Measurements from ENCODE around the gene IBSP.

IBSP gene

DNA sequence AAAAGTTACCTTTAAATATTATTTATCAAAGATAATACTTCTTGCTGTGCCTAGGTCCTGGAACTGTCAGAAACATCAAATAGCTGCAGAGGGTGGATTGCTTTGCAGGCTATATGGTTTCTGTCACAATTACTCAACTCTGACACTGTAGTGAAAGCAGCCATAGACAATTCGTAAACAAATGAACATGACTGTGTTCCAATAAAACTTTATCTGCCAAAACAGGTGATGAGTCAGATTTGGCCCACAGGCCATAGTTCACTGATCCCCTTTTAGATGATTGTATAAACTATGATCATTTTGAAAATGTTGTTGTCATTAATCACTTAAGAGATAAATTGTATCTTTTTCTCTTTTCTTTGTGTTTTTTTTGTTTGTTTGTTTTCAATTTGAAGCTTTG, 25.0 kb downstream of the IBSP start:
- no peak for TF ChIP-seq SIN3A (IDR thresholded peaks at IDR 0.05; ENCODE audit: borderline replicate concordance, insufficient read depth, low read length)
- TF ChIP-seq FOXP2 (optimal IDR thresholded peaks at IDR 0.05; ENCODE audit: borderline replicate concordance, extremely low read depth, extremely low read length, insufficient read depth), result no peak
- no peak for TF ChIP-seq POLR2AphosphoS5 (IDR thresholded peaks at IDR 0.05; ENCODE audit: low read depth, low read length)
- TF ChIP-seq TAF1 (IDR thresholded peaks at IDR 0.05; ENCODE audit: borderline replicate concordance, insufficient read depth, low read length), result no peak
- TF ChIP-seq, protein P1, sequence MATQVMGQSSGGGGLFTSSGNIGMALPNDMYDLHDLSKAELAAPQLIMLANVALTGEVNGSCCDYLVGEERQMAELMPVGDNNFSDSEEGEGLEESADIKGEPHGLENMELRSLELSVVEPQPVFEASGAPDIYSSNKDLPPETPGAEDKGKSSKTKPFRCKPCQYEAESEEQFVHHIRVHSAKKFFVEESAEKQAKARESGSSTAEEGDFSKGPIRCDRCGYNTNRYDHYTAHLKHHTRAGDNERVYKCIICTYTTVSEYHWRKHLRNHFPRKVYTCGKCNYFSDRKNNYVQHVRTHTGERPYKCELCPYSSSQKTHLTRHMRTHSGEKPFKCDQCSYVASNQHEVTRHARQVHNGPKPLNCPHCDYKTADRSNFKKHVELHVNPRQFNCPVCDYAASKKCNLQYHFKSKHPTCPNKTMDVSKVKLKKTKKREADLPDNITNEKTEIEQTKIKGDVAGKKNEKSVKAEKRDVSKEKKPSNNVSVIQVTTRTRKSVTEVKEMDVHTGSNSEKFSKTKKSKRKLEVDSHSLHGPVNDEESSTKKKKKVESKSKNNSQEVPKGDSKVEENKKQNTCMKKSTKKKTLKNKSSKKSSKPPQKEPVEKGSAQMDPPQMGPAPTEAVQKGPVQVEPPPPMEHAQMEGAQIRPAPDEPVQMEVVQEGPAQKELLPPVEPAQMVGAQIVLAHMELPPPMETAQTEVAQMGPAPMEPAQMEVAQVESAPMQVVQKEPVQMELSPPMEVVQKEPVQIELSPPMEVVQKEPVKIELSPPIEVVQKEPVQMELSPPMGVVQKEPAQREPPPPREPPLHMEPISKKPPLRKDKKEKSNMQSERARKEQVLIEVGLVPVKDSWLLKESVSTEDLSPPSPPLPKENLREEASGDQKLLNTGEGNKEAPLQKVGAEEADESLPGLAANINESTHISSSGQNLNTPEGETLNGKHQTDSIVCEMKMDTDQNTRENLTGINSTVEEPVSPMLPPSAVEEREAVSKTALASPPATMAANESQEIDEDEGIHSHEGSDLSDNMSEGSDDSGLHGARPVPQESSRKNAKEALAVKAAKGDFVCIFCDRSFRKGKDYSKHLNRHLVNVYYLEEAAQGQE (IDR thresholded peaks at IDR 0.05; ENCODE audit: insufficient read depth in 1 of 2, low read depth in 2 of 2, low read length in 2 of 2), result no peak

DNA sequence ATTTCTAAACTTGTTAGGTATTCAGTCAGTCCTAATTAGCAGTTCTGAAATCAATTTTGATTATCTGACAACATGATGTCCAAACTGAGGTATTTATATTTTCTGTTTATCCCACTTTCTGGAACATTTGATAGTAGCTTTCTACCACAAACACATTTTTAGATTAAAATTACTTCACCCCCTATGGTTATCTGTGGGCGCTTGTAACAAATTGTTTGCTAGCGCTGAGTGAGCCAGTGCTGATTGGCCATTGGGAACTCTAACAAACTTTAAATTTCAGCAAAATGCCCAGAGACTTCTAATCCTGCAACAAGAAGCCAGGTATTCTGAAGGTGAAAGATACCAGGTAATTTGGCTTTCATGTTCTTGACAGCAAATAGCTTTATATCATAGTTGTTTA, 33.3 kb downstream of the IBSP start, which contains the start of gene MEPE:
Gene MEPE (plus strand): TSS at position 301 of the 400 bp plus-strand sequence. CDS start 1,746 bp downstream, outside the sequence.
- TF ChIP-seq TAF1 (IDR thresholded peaks at IDR 0.05; ENCODE audit: borderline replicate concordance, insufficient read depth, low read length), result no peak
- no peak for TF ChIP-seq POLR2AphosphoS5 (IDR thresholded peaks at IDR 0.05; ENCODE audit: low read depth, low read length)
- no peak for TF ChIP-seq FOXP2 (optimal IDR thresholded peaks at IDR 0.05; ENCODE audit: borderline replicate concordance, extremely low read depth, extremely low read length, insufficient read depth)
- TF ChIP-seq SIN3A (IDR thresholded peaks at IDR 0.05; ENCODE audit: borderline replicate concordance, insufficient read depth, low read length), result no peak
- TF ChIP-seq, protein P1 (IDR thresholded peaks at IDR 0.05; ENCODE audit: insufficient read depth in 1 of 2, low read depth in 2 of 2, low read length in 2 of 2), result no peak

DNA sequence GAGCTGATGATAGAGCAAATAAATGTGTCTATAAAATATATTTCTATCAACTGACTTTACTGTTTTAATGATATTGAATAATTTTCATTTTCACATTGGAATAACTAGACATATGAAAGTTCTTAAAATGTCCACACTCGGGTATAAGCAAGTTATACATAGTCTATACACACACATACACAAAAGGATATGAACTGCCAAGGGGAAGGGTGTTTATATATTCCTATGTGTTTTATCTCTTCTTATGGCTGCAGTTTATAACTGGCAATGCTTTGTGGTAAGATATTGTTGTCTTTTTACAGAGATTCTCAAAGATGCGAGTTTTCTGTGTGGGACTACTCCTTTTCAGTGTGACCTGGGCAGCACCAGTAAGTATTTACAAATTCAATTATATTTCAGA, 35.0 kb downstream of the IBSP start:
- TF ChIP-seq SIN3A (IDR thresholded peaks at IDR 0.05; ENCODE audit: borderline replicate concordance, insufficient read depth, low read length), result no peak

DNA sequence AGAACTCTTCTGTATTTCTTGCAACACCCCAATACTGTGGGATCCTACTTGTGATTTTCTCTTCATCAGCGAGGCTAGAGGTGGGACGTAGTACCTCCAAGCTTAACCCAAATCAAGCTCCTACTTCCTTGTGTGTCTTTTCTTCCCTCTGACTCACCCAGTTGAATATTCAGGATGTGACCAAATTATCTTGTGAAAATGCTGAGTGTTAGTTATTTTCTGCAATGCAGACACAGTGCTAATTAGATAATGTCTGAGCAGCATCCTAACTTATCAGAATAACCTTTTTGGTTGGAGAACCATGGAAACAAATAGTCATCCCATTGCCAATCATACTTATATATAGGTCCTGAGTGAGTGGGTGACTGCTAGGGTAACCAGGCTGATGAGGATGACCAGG, 35.8 kb downstream of the IBSP start:
- TF ChIP-seq POLR2AphosphoS5 (IDR thresholded peaks at IDR 0.05; ENCODE audit: low read depth, low read length) (no peak), TAF1 (IDR thresholded peaks at IDR 0.05; ENCODE audit: borderline replicate concordance, insufficient read depth, low read length) (no peak), SIN3A (IDR thresholded peaks at IDR 0.05; ENCODE audit: borderline replicate concordance, insufficient read depth, low read length) (no peak; the same call in 1 of the 2 replicates), FOXP2 (optimal IDR thresholded peaks at IDR 0.05; ENCODE audit: borderline replicate concordance, extremely low read depth, extremely low read length, insufficient read depth) (no peak)
- TF ChIP-seq, protein P1 (IDR thresholded peaks at IDR 0.05; ENCODE audit: insufficient read depth in 1 of 2, low read depth in 2 of 2, low read length in 2 of 2), result no peak

DNA sequence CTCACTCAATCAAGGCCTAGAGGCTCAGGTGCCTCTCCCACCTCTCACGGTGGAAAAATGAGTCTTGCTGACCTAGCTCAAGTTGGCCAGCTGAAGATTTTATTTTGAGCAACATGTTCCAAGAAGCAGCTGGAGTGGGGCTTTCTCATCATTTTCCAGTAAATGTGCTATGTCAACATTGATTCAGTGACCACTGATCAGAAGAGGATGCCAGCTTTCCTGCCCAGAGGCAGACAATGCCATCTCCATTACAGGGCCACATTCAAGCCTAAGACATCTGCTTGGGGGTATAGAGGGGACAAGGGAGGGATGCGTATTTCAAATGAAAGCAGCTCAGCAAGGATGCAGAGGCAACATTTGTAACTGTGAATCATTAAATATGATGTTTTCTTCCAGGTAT, 36.4 kb downstream of the IBSP start:
- TF ChIP-seq POLR2AphosphoS5 (IDR thresholded peaks at IDR 0.05; ENCODE audit: low read depth, low read length), result no peak
- TF ChIP-seq SIN3A (IDR thresholded peaks at IDR 0.05; ENCODE audit: borderline replicate concordance, insufficient read depth, low read length), result no peak

DNA sequence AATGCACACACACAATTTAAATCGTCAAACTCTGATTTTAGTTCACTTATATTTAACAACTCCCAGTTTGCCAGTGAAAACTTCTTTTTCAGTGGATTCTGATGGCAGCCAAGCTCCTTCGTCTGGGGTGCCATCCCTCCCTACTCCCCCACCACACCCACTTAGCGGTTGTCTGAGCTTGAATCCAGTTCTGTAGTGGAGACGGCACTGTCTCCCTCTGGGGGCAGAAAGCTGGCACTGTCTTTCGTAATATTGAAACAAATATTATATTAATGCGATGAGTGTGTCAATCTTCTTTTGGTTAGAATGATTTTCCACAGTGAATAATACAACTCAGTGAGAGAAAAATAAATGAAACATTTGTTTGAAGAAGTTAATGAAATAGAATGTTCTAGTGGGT, 38.9 kb downstream of the IBSP start:
- TF ChIP-seq POLR2AphosphoS5 (IDR thresholded peaks at IDR 0.05; ENCODE audit: low read depth, low read length) (no peak), SIN3A (IDR thresholded peaks at IDR 0.05; ENCODE audit: borderline replicate concordance, insufficient read depth, low read length) (no peak), FOXP2 (optimal IDR thresholded peaks at IDR 0.05; ENCODE audit: borderline replicate concordance, extremely low read depth, extremely low read length, insufficient read depth) (no peak), TAF1 (IDR thresholded peaks at IDR 0.05; ENCODE audit: borderline replicate concordance, insufficient read depth, low read length) (no peak)
- TF ChIP-seq, protein P1 (IDR thresholded peaks at IDR 0.05; ENCODE audit: insufficient read depth in 1 of 2, low read depth in 2 of 2, low read length in 2 of 2), result no peak

Measured in PFSK-1 (cell line).